HG02970 (cell line): ENCODE results near the gene TFPI.

ENCODE experiments used
- ATAC-seq: cut with Tn5 transposase; IDR thresholded peaks from one replicate; pipeline ENCODE4 v1.9.1; 2021; ENCODE audit warnings: mild to moderate bottlenecking, moderate library complexity, moderate number of reproducible peaks; ENCODE audit not compliant: unreplicated experiment, low FRiP score

The TFPI gene

DNA sequence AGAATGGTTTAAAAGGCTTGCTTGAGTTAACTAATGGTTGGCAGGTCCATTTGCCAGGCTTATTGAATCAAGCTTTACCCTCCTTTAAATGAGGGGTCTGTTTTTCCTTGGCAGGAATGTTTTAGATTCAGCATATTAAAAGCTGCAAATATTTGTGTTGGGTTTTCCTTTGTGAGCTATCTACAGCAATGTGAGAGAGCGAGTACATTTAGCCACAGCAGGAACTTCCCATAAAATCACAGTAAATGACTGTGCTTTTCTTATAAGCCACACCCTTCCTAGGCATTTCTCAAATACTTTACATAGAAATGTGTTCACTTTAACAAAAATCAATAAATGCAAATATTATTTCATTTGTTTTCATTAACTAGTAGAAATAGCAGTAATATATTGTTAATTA, 130.1 kb downstream of the TFPI start:
- ATAC-seq, result no peak

DNA sequence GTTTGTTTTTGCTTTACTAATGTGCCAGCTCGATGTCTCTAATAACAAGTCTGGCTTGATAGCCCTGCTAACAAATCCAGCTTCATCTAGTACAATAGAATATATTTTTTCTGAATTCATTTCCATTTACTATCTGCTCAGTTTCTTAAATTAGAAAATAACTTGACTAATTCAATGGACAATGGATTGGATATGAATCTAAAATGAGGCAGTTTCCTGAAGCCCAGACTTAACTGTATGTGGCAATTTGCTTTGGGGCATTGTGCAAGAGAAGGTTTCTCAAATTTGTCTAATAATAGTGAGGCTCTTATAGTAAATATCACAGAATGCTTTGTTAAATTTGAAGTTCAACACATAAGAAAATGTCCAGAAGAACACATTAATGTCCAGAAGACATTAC, 132.0 kb downstream of the TFPI start:
- ATAC-seq, result no peak

DNA sequence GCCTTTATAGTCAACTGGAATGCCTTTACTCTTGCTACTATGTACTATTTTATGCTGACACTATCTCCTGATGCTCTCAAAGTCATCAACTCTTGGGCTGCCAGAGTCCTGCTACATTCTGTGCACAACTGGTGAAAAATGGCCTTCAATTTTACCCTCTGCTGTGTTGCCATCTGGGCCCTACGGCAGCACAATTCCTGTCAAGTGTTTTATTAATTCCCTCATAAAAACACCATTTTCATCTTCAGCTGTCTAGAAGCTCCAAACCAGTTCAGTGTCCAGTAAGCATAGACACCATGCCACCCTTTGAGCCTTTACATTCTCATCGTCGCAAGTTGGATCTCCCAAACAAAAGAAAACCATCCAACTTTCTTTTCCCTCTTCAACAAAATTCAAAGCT, 132.7 kb downstream of the TFPI start:
- ATAC-seq, result no peak

DNA sequence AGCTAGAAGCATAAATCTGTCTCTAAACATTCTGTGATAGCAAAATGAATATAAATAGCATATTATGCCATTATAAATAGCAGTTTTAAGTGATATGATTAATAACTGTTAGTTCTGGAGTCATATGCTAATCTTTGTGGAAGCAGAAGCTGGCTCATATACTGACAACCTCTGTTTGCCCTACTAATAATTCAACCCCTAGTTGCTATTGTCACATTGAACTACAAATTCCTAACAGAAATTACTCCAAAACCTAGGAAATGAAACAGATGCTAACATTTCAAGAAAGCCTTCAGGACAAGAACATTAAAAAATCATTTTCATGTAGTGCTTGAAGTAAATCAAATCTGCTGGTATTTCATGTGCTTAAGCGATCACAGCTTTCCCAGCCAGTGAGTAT, 134.4 kb downstream of the TFPI start:
- no peak for ATAC-seq

DNA sequence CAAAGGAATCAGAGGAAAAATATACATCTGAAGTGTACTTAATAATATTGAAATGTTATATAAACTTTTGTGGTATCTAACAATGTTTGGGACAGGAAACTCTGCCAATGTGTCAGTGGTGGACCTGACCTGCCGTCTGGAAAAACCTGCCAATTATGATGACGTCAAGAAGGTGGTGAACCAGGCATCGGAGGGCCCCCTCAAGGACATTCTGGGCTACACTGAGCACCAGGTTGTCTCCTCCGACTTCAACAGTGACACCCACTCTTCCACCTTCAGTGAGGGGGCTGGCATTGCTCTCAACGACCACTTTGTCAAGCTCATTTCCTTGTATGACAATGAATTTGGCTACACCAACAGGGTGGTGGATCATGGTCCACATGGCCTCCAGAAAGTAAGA, 138.8 kb downstream of the TFPI start:
- no peak for ATAC-seq
